PC-3 (cell line): ENCODE results near the gene ARHGAP4. TPM values are rescaled to one million over a fixed set of nuclear protein-coding genes. Genes with fewer than 3 reads are reported as not detected.

ENCODE experiments used
- ATAC-seq: fragments of 200-7000 bp; cut with Tn5 transposase; 2 replicates; pipeline ENCODE4 v1.9.1; 2020; ENCODE audit warnings: mild to moderate bottlenecking, moderate library complexity
- BruUV-seq: library from RNA; stranded (reverse); fragments of 400-500 nt; replicated peaks from 2 replicates; lab custom pipeline; 2021; lab: Mats Ljungman, UMichigan
- CTCF ChIA-PET: fragments of 300-600 bp; sonication (Branson Sonifier 250); formaldehyde crosslinking; loops from one replicate; lab custom pipeline; 2022; ENCODE audit warnings: antibody characterized with exemption; lab: Charles Lee
- POLR2A ChIA-PET: fragments of 300-600 bp; sonication (Branson Sonifier 250); formaldehyde crosslinking; loops from one replicate; lab custom pipeline; 2022; ENCODE audit warnings: antibody characterized with exemption; ENCODE audit not compliant: unreplicated experiment; lab: Charles Lee
- DNase-seq: peaks from one replicate; pipeline ENCODE4 v3.0.0-alpha.2; 2015
- H2AFZ ChIP-seq: fragments of 300-600 bp; sonication (generic); 2 replicates; pipeline ENCODE4 v1.6.0; 2016; ENCODE audit warnings: antibody characterized with exemption, low read length
- H3F3A ChIP-seq: fragments of 300-600 bp; sonication (generic); one replicate; pipeline ENCODE4 v1.6.0; 2017; ENCODE audit warnings: antibody characterized with exemption, low read length, control low read depth, mild to moderate bottlenecking; ENCODE audit not compliant: unreplicated experiment
- H3K27ac ChIP-seq: fragments of 300-600 bp; sonication (generic); 2 replicates; pipeline ENCODE4 v1.5.1; 2016; ENCODE audit warnings: mild to moderate bottlenecking, low read length
- H3K27me3 ChIP-seq: fragments of 300-600 bp; sonication (generic); 2 replicates; pipeline ENCODE4 v1.6.1; 2016; ENCODE audit warnings: low read length, mixed read lengths
- H3K36me3 ChIP-seq: fragments of 300-600 bp; sonication (generic); 2 replicates; pipeline ENCODE4 v1.6.1; 2016; ENCODE audit warnings: low read depth, mixed run types, low read length, mixed read lengths
- H3K4me1 ChIP-seq: fragments of 300-600 bp; sonication (generic); 2 replicates; pipeline ENCODE4 v1.5.1; 2016; ENCODE audit warnings: low read length; ENCODE audit not compliant: insufficient read depth
- H3K4me2 ChIP-seq: fragments of 300-600 bp; sonication (generic); 2 replicates; pipeline ENCODE4 v1.6.0; 2016; ENCODE audit warnings: low read length
- H3K4me3 ChIP-seq: fragments of 300-600 bp; sonication (generic); 2 replicates; pipeline ENCODE4 v1.5.1; 2016; ENCODE audit warnings: mild to moderate bottlenecking, low read length, mixed read lengths
- H3K79me2 ChIP-seq: fragments of 300-600 bp; sonication (generic); 2 replicates; pipeline ENCODE4 v1.6.1; 2017; ENCODE audit warnings: low read length, mixed read lengths
- H3K9ac ChIP-seq: fragments of 300-600 bp; sonication (generic); 2 replicates; pipeline ENCODE4 v1.6.0; 2016; ENCODE audit warnings: mild to moderate bottlenecking, low read length
- H3K9me2 ChIP-seq: fragments of 300-600 bp; sonication (generic); replicated peaks from 2 replicates; pipeline ENCODE4 v1.6.1; 2016; ENCODE audit warnings: mixed run types, low read length, mixed read lengths
- H3K9me3 ChIP-seq: fragments of 300-600 bp; sonication (generic); 2 replicates; pipeline ENCODE4 v1.6.1; 2016; ENCODE audit warnings: low read length, mixed read lengths
- H4K20me1 ChIP-seq: fragments of 300-600 bp; sonication (generic); 2 replicates; pipeline ENCODE4 v1.6.1; 2016; ENCODE audit warnings: low read length, mixed read lengths
- EZH2 ChIP-seq: fragments of 300-600 bp; sonication (generic); IDR thresholded peaks from one replicate; pipeline ENCODE4 v1.6.1; 2017; ENCODE audit warnings: antibody characterized with exemption, mild to moderate bottlenecking, low read length; ENCODE audit not compliant: unreplicated experiment
- EZH2phosphoT487 ChIP-seq: fragments of 300-600 bp; sonication (generic); IDR thresholded peaks from 2 replicates; pipeline ENCODE4 v1.6.1; 2018; ENCODE audit warnings: mild to moderate bottlenecking, antibody characterized with exemption, low read length, borderline replicate concordance
- intact Hi-C: fragments of 100-400 bp; cut with micrococcal nuclease; formaldehyde crosslinking; loops from 2 replicates; pipeline ENCODE4 v1.9.0; 2023
- total RNA-seq: library from RNA; depleted of rRNA; stranded (reverse); fragments of >200 nt; gene quantifications from 2 replicates; pipeline ENCODE4 v1.2.3, GENCODE V29; 2014
- TF ChIP-seq, protein P1 (sequence below): fragments of 300-600 bp; sonication (generic); conservative IDR thresholded peaks from 2 replicates; pipeline ENCODE4 v1.5.1; 2017; ENCODE audit warnings: antibody characterized with exemption, low read depth, mild to moderate bottlenecking, low read length

The ARHGAP4 gene
- total RNA-seq, 1 experiment from 2014 or later: 4.6 TPM

DNA sequence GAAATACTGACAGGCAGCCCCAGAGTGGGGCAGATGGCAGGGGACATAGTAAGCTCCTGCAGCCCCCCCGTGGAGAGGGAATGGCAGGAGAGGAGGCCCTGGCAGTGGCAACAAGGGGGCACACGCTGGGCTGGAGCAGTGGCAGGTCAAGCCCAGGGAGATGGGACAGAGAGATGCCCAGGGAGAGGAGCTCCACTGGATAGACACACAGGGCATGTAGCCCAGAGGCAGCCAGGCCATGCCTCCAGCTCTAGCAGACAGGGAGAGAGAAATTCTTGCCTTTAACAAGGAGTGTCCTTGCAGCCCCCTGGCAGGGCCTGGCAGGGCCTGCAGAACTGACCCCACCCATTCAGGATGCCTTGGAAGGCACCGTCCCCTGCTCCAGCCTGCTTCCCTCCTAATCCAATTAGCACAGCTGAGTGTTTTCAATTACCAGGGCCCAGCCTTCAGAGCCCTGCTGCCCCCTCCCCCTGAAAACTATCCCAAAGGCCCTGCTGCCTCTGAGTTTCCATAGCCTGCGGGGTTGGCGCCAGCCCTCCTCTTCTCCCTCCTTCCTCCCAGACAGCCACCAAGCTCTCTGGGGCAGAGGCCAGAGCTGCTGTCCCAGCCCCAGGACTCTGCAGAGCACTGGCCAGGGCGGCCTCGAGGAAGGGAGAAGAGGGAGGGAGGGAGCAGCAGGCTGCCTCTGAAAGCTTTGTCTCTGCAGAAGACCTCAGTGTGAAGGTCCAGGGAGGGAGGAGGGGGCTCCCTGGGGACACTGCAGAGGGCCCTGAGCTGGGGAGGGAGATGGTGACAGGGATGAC lies 52.6 kb downstream of the ARHGAP4 start:
- CTCF ChIA-PET: no interaction called here
- H3K9me3 ChIP-seq: no peaks in the 10 kb centered on the region
- POLR2A ChIA-PET: no interaction called here
- no peaks in the 10 kb centered on the region for H3K79me2 ChIP-seq
- no peak for ATAC-seq
- no peak overlapping the region for H3K27ac ChIP-seq
- no peaks in the 10 kb centered on the region for H3K27me3 ChIP-seq
- no peak overlapping the region for H3K4me3 ChIP-seq
- no peak for DNase-seq
- no peak overlapping the region for H3K9ac ChIP-seq
- no TSS peak for BruUV-seq
- no peaks in the 10 kb centered on the region for H3F3A ChIP-seq
- no peaks in the 10 kb centered on the region for H3K9me2 ChIP-seq
- no peaks in the 10 kb centered on the region for H3K4me1 ChIP-seq
- H4K20me1 ChIP-seq: no peaks in the 10 kb centered on the region
- H2AFZ ChIP-seq: no peak overlapping the region
- TF ChIP-seq, protein P1, sequence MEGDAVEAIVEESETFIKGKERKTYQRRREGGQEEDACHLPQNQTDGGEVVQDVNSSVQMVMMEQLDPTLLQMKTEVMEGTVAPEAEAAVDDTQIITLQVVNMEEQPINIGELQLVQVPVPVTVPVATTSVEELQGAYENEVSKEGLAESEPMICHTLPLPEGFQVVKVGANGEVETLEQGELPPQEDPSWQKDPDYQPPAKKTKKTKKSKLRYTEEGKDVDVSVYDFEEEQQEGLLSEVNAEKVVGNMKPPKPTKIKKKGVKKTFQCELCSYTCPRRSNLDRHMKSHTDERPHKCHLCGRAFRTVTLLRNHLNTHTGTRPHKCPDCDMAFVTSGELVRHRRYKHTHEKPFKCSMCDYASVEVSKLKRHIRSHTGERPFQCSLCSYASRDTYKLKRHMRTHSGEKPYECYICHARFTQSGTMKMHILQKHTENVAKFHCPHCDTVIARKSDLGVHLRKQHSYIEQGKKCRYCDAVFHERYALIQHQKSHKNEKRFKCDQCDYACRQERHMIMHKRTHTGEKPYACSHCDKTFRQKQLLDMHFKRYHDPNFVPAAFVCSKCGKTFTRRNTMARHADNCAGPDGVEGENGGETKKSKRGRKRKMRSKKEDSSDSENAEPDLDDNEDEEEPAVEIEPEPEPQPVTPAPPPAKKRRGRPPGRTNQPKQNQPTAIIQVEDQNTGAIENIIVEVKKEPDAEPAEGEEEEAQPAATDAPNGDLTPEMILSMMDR: no peak
- TF ChIP-seq EZH2 (no peak), EZH2phosphoT487 (no peak)
- intact Hi-C loops: no loop called here
- H3K4me2 ChIP-seq: no peak overlapping the region
- no peaks in the 10 kb centered on the region for H3K36me3 ChIP-seq

GRCh38 chrX:153871946-153872878 lies 53.9 kb downstream of the ARHGAP4 start:
- Histone ChIP-seq H3F3A (no peaks in the 10 kb centered on the region), H2AFZ (no peak overlapping the region), H3K27me3 (no peaks in the 10 kb centered on the region), H3K4me3 (no peak overlapping the region), H4K20me1 (no peaks in the 10 kb centered on the region), H3K27ac (no peak overlapping the region), H3K4me2 (no peak overlapping the region), H3K79me2 (no peaks in the 10 kb centered on the region), H3K9me2 (no peaks in the 10 kb centered on the region), H3K9ac (no peak overlapping the region), H3K9me3 (no peaks in the 10 kb centered on the region), H3K36me3 (no peaks in the 10 kb centered on the region), H3K4me1 (no peaks in the 10 kb centered on the region)
- no TSS peak for BruUV-seq
- DNase-seq (no peak), ATAC-seq (no peak)
- POLR2A ChIA-PET: no interaction called here
- intact Hi-C loops: no loop called here
- TF ChIP-seq EZH2: no peak
- TF ChIP-seq, protein P1: no peak
- CTCF ChIA-PET: no interaction called here
